ENCODE measurements around the gene GATB. TPM values are rescaled to one million over a fixed set of nuclear protein-coding genes. Genes with fewer than 3 reads are reported as not detected.

GATB gene
- total and polyA plus RNA-seq, 10 donors, result 12.6 to 22.7 (median 17.8) TPM

DNA sequence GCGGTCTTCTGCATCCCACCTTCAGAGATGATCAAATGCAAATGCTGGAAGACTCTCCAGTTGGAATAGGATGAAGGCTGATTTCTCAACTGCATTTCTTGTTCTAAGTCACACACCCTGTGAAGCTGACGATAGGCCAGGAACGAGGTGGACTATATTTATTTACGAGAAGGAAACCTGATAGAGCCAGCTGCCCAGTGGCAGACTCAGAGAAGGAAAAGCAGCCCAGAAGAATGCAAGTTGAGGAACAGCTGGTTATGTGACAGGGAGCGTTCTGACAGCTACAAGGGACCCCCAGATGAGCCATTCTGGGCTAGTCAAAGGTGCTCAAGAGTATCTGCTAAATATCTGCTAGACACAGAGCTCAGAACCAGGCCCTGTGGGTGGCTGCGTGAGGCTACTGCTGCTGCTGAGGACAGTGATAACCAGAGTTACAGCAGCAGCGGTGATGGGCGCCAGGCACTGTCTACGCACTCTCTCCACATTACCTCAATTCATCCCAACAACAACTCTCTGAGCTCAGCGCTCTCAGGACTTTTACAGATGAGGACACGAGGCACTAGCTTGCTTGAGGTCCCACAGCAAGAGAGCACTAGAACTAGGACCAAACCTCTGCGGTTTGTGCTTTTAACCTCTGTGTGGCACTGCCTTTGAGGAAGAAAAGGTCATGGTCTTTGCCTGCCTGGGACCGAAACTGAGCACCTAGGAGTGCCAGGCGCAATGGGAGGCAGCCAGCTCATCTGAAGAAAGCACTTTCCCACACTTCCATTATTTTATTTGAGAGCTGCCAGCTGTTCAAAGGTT, 69.0 kb downstream of the GATB start:
- 88 to 94% (median 91%) methylated on average over 14 of the region's 14 CpGs for WGBS, 5 donors
- Histone ChIP-seq H3K4me3 (no peak overlapping the region), H3K27me3 (replicated peaks in 1 of 7) (no peaks in the 10 kb centered on the region), H3K36me3 (peaks cover 0 to 48% (median 7%) of the 10 kb centered on the region in 6 donors), H3K27ac (no peak overlapping the region), H3K4me1 (peaks cover 0 to 28% (median 15%) of the 10 kb centered on the region in 6 donors), H3K9me3 (no peaks in the 10 kb centered on the region)
- no peak for DNase-seq
- no peak for TF ChIP-seq POLR2A (IDR thresholded peaks at IDR 0.05)
- TF ChIP-seq POLR2AphosphoS5 (IDR thresholded peaks at IDR 0.05), result no peak
- TF ChIP-seq, protein P1, sequence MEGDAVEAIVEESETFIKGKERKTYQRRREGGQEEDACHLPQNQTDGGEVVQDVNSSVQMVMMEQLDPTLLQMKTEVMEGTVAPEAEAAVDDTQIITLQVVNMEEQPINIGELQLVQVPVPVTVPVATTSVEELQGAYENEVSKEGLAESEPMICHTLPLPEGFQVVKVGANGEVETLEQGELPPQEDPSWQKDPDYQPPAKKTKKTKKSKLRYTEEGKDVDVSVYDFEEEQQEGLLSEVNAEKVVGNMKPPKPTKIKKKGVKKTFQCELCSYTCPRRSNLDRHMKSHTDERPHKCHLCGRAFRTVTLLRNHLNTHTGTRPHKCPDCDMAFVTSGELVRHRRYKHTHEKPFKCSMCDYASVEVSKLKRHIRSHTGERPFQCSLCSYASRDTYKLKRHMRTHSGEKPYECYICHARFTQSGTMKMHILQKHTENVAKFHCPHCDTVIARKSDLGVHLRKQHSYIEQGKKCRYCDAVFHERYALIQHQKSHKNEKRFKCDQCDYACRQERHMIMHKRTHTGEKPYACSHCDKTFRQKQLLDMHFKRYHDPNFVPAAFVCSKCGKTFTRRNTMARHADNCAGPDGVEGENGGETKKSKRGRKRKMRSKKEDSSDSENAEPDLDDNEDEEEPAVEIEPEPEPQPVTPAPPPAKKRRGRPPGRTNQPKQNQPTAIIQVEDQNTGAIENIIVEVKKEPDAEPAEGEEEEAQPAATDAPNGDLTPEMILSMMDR (IDR thresholded peaks at IDR 0.05 in 8 of 11, conservative IDR thresholded peaks at IDR 0.05 in 3 of 11), result no peak
- intact Hi-C loops (cut with DNase I; ENCODE audit: low total_unique reads), result no loop called here

DNA sequence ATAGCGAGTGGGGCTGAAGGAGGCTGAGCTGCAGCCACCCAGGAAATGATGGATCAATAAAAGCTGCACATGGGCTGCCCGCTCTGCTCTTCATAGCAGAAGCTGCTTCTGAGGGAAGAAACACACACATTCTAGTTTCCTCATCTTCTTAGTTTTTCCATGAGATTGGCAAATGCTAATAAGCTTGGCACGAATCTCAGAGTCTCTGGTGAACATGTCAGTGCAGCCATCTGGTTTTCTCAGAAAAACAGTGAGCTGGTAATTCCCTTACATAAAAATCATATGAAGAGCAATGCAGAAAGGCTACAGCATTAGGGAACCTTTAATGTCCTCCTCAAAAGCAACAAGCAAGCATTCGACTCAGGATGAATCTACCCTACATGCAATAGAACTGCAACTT, 69.9 kb downstream of the GATB start:
- intact Hi-C loops (cut with DNase I; ENCODE audit: low total_unique reads), result no loop called here
- TF ChIP-seq POLR2A (IDR thresholded peaks at IDR 0.05) (no peak), POLR2AphosphoS5 (IDR thresholded peaks at IDR 0.05) (no peak)
- TF ChIP-seq, protein P1 (IDR thresholded peaks at IDR 0.05 in 8 of 11, conservative IDR thresholded peaks at IDR 0.05 in 3 of 11), result no peak

DNA sequence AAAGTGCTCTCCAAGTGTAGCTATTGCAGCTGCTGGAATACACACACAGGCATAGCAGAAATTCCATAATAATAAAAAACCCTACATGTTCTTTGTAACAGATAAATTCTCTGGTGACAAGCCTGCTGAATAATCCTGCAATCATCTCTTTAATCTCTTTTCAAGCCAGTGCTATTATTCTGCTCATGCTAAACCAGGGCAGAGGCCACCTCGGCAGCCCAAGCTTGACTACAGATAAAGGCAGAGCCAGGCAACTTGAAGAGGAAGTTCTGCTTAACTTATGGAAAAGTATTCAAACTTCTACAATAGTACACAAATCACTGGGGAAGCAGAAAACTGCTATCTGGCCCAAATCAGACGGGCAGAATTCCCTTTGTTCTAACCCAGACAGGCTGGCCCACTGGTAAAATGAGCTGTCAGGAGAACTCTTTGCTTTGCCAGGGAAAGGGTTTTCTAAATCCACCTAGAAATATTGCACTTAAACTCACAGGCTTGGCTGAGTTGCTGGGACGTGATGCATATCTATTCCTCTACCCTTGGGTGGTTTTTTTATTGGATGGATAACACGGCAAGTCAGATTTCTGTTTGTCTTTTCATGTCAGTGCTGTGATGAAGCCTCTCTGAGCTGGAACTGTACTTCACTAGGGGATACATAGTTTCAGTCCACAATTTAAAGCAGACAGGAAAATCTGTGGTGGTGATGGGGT, 70.5 kb downstream of the GATB start:
- Histone ChIP-seq H3K27me3 (replicated peaks in 1 of 7) (no peaks in the 10 kb centered on the region), H3K27ac (peak overlapping the region in 1 of 8 donors; percentile 44), H3K4me3 (no peak overlapping the region), H3K9me3 (no peaks in the 10 kb centered on the region), H3K36me3 (peaks cover 0 to 50% (median 7%) of the 10 kb centered on the region in 6 donors), H3K4me1 (peaks cover 0 to 30% (median 16%) of the 10 kb centered on the region in 6 donors)
- no peak for DNase-seq
- 60 to 79% (median 68%) methylated on average over 4 of the region's 4 CpGs for WGBS, 5 donors
- TF ChIP-seq POLR2AphosphoS5 (IDR thresholded peaks at IDR 0.05) (no peak), POLR2A (IDR thresholded peaks at IDR 0.05) (no peak)
- TF ChIP-seq, protein P1 (IDR thresholded peaks at IDR 0.05 in 8 of 11, conservative IDR thresholded peaks at IDR 0.05 in 3 of 11), result no peak
- intact Hi-C loops (cut with DNase I; ENCODE audit: low total_unique reads), result no loop called here

More for the DNA sequence above, 69.9 kb downstream of the GATB start:
- H3K9me3 ChIP-seq, result no peaks in the 10 kb centered on the region
- no peaks in the 10 kb centered on the region for H3K27me3 ChIP-seq (replicated peaks in 1 of 7)
- WGBS, 5 donors, result 79 to 87% (median 82%) methylated on average over 4 of the region's 4 CpGs
- H3K36me3 ChIP-seq, result peaks cover 0 to 45% (median 7%) of the 10 kb centered on the region in 6 donors
- H3K4me1 ChIP-seq, result peaks cover 0 to 30% (median 16%) of the 10 kb centered on the region in 6 donors
- peak overlapping the region in 1 of 8 donors; percentile 44 for H3K27ac ChIP-seq
- no peak overlapping the region for H3K4me3 ChIP-seq
- no peak for DNase-seq
